Measurements from ENCODE around the gene ZBTB5.
"Not testable (repeated sequence)": the region's sequence is repeated elsewhere in the genome, so short reads cannot be mapped to it uniquely, and the experiment has no call there.

Gene ZBTB5, protein sequence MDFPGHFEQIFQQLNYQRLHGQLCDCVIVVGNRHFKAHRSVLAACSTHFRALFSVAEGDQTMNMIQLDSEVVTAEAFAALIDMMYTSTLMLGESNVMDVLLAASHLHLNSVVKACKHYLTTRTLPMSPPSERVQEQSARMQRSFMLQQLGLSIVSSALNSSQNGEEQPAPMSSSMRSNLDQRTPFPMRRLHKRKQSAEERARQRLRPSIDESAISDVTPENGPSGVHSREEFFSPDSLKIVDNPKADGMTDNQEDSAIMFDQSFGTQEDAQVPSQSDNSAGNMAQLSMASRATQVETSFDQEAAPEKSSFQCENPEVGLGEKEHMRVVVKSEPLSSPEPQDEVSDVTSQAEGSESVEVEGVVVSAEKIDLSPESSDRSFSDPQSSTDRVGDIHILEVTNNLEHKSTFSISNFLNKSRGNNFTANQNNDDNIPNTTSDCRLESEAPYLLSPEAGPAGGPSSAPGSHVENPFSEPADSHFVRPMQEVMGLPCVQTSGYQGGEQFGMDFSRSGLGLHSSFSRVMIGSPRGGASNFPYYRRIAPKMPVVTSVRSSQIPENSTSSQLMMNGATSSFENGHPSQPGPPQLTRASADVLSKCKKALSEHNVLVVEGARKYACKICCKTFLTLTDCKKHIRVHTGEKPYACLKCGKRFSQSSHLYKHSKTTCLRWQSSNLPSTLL
- 20.0 to 29.6 reads per million in 2 experiments for total RNA-seq

DNA sequence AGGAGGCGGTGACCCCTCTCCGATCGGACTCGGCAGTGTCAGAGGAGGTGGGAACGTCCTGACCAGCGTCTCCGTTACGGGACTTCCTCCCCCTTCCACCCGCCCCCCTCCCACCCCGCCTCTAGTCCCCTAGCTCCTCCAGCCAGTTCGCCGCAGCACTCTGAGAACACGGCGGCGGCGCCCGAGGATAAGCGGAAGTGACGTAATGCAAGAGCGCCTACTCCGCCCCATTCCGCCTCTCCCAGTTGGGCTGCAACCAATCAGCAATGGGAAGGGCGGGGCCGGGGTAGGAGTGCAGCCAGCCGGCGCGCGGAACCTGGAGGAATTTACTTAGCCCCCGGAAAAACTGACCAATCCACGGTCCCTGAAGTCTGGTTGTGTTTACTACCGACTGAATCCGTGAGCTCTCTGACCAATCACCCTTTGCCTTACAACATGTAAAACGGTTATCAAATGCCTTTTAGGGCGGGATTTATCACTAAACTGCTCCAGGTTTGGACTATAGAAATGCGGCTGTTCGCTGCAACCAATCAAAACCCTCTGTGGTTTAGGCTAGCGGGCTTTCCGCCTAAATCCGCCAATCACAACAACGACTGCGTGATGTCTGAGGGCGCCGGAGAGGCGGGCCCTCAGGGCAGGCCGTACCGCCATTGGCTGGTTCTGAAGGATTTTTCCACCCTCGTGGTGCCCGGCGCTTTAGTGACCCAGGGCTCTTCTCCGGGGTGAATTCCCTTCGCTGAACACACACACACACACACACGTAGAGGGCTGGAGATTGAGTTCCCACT is at the start of gene ZBTB5:
TSS of gene ZBTB5 (minus strand) at position 202 of the 788 bp plus-strand sequence. CDS start 22,899 bp downstream, outside the sequence.
- peak; percentile 99 for DNase-seq (ENCODE audit: low read depth)

DNA sequence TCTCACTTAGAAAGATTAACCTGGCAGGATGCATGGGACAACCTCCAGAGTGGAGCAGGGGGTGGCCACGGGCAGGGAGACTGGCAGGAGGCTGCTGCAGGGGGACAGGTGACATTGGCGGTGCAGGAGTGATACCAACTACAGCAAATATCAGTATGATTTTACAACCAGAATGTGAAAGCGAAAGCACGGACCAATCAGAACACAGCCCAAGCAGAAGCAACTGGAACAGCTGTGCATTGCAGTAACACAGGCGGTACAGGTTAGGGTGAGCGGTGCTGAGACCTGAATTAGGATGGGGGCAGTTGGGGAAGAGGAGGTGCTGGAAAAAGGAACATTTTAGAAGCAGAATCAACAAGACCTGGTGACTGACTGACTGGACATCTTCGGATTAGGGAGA is 49.7 kb upstream of the ZBTB5 start:
- DNase-seq (ENCODE audit: low read depth) = no peak

DNA sequence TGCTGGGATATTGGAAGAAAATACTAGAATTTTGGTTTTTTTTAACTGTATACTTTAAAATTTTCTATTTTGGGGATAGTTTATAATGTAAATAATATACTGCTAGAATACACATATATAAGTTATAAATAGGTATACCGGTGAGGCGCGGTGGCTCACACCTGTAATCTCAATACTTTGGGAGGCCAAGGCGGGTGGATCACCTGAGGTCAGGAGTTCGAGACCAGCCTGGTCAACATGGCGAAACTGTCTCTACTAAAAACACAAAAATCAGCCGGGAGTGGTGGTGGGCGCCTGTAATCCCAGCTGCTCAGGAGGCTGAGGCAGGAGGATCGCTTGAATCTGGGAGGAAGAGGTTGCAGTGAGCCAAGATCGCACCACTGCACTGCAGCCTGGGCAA is 49.2 kb upstream of the ZBTB5 start:
- not testable (repeated sequence) for DNase-seq (ENCODE audit: low read depth)

GRCh38 chr9:37512437-37512836 is 47.2 kb upstream of the ZBTB5 start:
- DNase-seq (ENCODE audit: low read depth) = no peak

DNA sequence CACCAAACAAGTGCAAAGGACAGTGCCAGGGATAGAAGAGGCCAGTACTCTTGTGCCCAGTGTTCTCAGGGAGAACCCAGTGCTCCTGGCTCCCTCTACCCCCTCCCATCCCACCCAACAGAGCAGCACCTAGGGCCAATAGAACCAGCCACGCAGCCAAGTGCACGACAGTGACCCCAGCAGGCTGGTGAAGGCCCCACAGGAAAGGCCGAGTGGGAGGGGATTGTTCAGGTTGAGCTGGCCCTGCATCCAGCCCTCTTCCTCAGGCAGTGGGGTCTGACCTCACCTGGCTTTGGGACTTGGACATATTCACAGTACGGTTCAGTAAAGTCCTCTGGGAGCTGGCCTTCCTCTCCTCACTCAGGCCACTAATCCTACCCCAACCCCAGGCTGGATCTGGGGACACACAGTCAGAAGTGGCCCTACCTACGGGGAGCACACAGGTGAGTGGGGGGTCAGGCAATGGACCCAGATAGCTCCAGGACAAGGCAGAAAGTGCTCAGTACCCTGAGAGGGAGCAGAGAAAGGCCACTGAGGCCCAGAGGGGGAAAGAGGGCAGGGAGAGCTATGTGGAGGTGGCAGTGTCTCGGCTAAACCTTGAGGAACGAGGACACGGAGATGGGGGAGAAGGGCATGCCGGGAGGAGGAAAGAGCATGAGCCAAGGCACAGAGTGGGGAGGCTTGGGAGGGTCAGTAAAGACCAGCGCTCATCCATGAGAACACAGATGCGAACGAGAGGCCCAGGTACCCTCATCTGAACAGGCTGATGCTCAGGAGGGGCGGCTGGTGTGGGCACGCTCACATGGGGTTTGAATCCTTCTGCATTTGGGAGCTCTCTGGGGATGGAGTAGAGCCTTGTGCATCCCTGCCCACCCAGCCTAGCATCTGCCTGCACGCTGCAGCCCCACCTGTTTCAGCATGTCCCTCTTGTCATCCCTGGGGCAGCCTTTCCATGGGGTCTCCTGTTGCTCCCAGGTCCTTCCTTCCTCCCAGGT is 46.1 kb upstream of the ZBTB5 start:
- no peak for DNase-seq (ENCODE audit: low read depth)

GRCh38 chr9:37510053-37510452 is 44.8 kb upstream of the ZBTB5 start:
- DNase-seq (ENCODE audit: low read depth) = not testable (repeated sequence)

GRCh38 chr9:37509536-37509935 is 44.3 kb upstream of the ZBTB5 start:
- no peak for DNase-seq (ENCODE audit: low read depth)

DNA sequence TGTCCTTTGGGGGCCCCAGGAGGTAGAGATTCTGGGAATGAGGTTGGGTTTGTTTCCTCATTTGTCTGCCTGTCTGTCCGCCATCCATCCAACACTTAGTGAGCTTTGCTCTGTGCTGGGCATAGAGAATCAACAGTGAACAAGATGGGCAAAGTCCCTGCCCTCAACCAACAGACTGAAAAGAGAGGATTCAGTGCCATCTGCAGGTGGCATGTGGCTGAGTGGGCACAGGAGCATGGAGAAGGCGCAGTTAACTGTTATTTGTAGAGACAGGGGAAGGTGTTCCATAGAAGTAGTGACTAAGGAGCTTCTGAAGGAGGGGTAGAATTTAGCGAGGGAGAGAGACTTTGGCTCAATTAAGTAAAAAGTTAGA is 43.6 kb upstream of the ZBTB5 start:
- no peak for DNase-seq (ENCODE audit: low read depth)

DNA sequence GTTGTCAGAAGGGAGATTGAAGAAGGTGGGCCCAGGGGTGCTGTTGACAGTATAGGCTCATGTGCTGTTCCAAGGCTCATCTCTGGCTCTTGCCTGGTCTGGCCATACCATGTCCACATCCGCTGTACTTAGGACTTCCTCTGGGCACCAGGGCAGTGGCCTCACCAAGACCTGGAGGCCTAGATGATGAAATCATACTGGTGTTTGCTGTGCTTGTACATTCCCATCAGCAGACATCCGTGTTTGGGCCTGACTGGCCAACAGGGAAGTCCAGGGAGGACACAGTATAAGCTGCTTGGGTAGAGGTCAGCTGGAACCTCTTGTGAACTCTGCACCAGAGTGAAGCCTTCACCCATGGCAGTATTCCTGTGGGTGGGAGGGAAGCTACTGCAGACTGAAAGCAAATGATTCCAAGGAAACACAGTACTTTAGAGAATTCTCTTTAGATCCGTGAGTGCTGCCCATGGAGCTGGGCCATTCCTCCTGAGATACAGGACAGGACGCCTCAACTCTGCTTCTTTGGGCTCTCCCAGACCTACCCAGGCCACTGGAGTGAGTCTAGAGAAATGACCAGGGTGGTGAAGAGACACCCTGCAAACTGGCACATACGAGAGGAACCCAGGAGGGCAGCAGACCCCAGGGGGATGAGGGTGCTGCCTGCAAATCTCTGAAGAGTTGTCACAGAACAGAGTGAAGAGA is 43.0 kb upstream of the ZBTB5 start:
- no peak for DNase-seq (ENCODE audit: low read depth)

DNA sequence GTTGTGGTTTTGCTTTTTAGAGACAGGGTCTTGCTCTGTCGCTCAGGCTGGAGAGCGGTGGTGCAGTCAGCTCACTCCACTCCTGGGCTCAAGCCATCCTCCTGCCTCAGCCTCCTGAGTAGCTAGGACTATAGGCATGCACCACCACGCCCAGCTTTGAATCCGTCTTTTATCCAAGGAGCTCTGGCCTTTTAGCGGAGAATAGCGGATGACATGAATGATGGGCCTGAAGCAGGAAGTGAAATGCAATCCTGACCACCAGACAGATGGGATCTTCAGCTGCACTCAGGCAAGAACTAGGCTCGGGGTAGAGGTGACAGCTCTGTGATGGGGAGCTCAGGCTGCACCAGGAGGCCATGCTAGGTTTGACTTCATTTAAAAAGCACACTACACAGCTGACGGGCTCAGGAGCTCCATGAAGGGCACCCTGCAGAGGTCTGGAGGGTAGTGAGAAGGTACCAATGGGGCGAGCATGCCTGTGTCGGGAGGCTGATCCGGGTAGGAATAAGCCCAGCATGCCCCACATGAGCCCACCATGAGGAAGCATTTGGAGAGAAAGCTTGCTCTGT is 42.4 kb upstream of the ZBTB5 start:
- DNase-seq (ENCODE audit: low read depth) = no peak

- no peak for DNase-seq (ENCODE audit: low read depth)
Measured at GRCh38 chr9:37504605-37505004, 39.4 kb upstream of the ZBTB5 start.

DNA sequence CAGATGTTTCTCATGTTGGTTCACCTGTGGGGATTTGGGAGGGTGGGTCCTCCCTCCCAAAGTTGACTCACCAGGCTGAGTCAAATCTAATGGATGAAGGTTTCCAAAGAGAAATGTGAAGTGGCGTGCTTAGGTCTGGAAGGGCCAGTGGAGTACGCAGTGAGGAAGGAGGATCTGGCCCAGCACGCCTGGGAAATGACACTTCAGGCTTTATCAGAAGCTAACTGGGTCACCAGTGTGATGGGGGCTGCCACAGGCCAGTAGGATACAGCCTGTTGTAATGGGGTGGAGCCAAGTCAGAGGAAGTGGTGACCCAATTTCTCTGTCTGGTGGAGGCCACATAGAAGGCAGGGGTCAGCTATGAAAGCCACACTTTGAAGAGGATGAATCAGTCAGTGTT is 38.5 kb upstream of the ZBTB5 start:
- no peak for DNase-seq (ENCODE audit: low read depth)

- no peak for DNase-seq (ENCODE audit: low read depth)
Measured at GRCh38 chr9:37501957-37502596, 36.8 kb upstream of the ZBTB5 start.

- no peak for DNase-seq (ENCODE audit: low read depth)
Measured at GRCh38 chr9:37499297-37499696, 34.0 kb upstream of the ZBTB5 start.

GRCh38 chr9:37498457-37498856 is 33.2 kb upstream of the ZBTB5 start:
- DNase-seq (ENCODE audit: low read depth) = no peak

DNA sequence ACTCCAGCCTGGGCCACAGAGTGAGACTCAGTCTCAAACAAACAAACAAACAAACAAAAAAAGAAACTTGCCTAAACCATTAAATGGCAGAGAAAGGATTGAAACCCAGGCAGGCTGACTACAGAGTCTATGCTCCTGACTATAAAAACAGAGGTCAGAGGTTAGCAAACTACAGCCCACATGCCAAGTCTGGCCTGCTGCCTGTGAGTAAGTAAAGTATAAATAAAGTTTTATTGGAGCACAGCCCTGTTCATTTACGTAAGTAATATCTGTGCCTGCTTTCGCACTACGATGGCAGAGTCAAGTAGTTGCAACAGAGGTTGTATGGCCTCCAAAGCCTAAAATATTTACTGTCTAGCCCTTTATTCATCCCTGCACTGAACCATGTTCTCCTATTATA is 32.1 kb upstream of the ZBTB5 start:
- no peak for DNase-seq (ENCODE audit: low read depth)

DNA sequence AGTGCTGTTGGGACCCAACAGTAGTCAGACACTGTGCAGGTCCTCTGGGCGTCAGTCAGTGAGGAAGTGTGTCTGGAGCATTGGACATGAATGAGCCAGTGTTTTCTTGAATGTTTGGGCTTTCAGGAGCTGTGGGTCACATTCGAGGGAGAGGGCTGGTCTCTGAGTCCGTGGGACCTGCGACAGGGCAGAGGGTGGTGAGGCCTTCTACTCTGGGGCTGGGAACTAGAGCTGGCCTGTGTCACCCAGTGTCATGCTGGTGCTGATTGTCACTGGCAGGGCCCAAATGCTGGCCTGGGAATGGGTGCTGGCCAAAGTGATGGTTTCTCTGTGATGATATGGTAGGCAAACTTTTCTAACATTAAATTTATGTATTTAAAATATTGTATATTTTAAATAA is 30.8 kb upstream of the ZBTB5 start:
- no peak for DNase-seq (ENCODE audit: low read depth)

DNA sequence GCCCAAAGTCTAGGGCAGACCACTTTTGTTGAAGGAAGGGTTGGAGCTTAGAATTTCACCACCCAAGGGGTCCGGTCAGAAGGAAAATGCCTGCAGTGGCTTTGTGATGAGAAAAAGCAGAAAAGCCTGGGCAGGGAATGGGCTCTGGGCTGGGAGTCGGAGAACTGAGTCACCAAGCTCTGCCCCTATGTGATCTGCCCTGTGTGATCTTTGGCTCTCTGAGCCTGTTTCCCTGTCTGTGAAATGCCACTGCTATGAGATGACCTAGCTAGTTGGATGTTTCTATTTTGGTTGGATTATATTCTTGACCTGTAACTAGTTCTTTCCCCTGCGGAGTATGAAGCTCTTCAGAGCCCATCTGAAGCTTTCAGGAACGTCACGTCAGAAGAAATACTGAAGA is 30.3 kb upstream of the ZBTB5 start:
- DNase-seq (ENCODE audit: low read depth) = no peak

GRCh38 chr9:37491939-37492338 is 26.7 kb upstream of the ZBTB5 start:
- DNase-seq (ENCODE audit: low read depth) = no peak

All from T follicular helper cell (primary cell).